Measurements from ENCODE around the gene MICAL2.

The MICAL2 gene

DNA sequence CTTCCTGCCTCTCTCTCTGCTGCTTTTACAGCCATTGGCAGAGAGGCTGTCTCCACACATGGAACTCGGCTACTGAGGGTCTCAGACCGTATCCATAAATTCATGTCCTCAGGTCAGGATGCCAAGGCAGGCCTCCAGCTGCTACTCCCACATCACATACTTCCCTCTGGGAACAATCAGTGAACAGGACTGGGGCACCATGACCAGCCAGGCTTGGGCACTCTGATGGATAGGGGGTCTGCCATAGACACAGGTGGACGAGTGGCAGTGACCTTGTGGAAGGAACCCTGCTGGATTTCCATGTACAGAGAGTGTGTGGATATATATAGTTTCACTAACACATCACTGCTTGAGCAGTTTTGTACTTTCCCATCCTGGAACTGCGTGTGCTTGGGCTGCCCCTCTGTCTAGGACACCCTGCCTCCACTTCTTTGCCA, 169.3 kb downstream of the MICAL2 start:
- Histone ChIP-seq H3K27me3 (ENCODE audit: control insufficient read depth, insufficient read depth, low read length) (no peaks in the 10 kb centered on the region), H3K4me3 (ENCODE audit: low read length) (no peak overlapping the region), H3K9me3 (ENCODE audit: control insufficient read depth, low read length) (no peaks in the 10 kb centered on the region), H3K36me3 (ENCODE audit: control insufficient read depth, insufficient read depth, low read length) (no peaks in the 10 kb centered on the region), H3K4me1 (ENCODE audit: control insufficient read depth, insufficient read depth, low read length) (peaks cover 24% of the 10 kb centered on the region), H3K9ac (ENCODE audit: low read length) (no peak overlapping the region)

DNA sequence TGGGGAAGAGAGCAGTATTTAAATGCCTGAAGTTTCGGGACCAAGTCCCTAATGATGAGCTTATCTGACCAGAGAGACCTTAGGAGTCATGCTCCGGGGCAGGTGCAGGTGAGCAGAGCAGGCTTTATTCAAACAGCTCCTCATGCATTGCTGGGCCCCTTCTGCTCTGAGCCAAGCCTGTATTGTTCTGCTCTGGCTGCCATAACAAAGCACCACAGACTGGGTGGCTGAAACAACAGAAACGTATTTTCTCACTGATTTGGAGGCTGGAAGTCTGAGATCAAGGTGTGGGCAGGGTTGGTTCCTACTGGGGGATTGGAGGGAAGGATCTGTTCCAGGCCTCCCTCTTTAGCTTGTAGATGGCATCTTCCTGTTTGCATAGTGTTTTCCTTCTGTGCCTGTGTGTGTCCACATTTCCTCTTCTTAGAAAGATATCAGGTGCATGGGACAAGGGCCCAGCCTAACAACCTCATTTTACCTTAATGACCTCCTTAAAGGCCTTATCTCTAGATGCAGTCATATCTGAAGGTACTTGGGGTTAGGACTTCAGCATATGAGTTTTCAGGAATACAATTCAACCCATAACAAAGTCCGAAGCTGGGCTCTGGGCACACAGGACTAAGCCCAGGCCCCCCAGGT, 169.9 kb downstream of the MICAL2 start:
- Histone ChIP-seq H3K4me1 (ENCODE audit: control insufficient read depth, insufficient read depth, low read length) (peaks cover 24% of the 10 kb centered on the region), H3K27me3 (ENCODE audit: control insufficient read depth, insufficient read depth, low read length) (no peaks in the 10 kb centered on the region), H3K36me3 (ENCODE audit: control insufficient read depth, insufficient read depth, low read length) (no peaks in the 10 kb centered on the region), H3K4me3 (ENCODE audit: low read length) (no peak overlapping the region), H3K9me3 (ENCODE audit: control insufficient read depth, low read length) (no peaks in the 10 kb centered on the region), H3K9ac (ENCODE audit: low read length) (no peak overlapping the region)

DNA sequence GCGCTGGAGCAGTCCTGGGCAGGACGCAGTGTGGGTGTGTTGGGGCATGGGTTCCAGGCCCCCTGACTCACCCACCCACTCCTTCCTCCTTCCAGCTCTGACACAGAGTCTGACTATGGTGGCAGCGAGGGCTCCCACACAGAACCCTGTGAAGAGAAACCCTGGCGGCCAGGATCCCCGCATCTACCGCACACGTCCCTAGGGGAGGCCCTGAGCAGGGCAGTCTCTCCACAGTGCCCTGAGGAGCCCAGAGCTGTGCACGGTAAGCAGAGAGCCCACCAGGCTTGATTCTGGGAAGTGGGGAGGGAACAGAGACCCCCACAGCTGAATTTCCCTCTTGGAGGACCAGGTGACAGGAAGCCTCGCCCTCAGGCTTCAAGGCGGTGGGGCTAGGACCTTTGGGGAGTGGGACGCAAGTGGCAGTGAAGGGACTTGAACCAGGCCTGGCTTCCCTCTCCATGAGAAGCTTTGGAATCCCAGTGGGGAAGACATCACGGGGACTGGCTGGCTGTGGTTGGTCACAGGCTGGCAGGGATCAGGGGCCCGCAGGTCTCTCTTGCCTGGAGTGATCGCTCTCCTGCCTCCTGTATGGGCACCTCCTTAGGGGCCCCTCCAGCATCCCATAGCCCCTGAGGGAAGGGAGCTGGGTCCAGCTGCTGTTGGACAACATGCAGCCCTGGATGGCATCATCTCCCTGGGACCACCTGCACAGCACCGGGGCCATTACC, 170.6 kb downstream of the MICAL2 start:
- H3K9ac ChIP-seq (ENCODE audit: low read length), result no peak overlapping the region
- H3K36me3 ChIP-seq (ENCODE audit: control insufficient read depth, insufficient read depth, low read length), result no peaks in the 10 kb centered on the region
- H3K9me3 ChIP-seq (ENCODE audit: control insufficient read depth, low read length), result no peaks in the 10 kb centered on the region
- no peaks in the 10 kb centered on the region for H3K27me3 ChIP-seq (ENCODE audit: control insufficient read depth, insufficient read depth, low read length)
- H3K4me1 ChIP-seq (ENCODE audit: control insufficient read depth, insufficient read depth, low read length), result peaks cover 29% of the 10 kb centered on the region
- no peak overlapping the region for H3K4me3 ChIP-seq (ENCODE audit: low read length)

DNA sequence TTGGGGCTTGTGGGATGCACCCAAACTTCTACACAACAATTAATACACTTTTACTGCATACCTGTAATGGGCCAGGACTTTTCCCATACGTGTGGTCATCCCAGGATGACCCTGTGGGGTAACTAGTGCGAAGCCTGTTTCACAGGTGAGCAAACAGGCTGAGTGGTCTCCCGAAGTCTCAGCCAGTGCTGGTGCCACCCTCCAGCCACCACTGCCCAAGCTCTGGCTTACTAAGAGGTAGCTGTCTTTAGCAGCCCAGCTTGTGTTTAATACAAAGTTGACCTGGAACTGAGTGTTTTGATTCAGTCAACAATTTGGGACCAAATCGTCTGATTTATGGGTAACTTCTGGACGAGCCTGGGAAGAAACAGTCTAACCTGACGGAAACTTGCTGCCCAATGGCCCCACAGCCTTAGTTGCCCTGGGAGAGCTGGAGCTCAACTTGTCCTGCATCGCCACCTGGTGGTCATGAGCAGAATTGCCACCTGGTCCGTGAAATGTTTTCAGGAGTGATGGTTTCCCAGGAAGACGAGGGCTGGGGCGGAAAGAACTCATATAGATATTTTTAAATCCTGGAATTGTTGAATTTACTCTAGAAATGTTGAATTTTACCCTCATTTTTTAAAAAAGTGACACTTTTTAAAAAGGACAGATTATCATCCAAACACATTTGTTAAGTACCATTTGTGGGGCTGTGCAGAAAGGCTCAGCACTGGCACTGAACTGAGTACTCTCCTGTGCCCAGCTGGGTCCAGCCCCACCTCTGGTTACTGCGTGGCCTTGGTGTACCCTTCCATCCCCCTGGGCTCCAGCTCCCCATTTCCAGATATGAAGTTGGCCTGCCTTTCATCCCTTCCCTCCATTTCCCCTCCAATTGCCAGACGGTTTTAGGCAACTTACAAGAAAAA, 171.4 kb downstream of the MICAL2 start:
- Histone ChIP-seq H3K9ac (ENCODE audit: low read length) (no peak overlapping the region), H3K4me1 (ENCODE audit: control insufficient read depth, insufficient read depth, low read length) (peaks cover 31% of the 10 kb centered on the region), H3K4me3 (ENCODE audit: low read length) (no peak overlapping the region), H3K36me3 (ENCODE audit: control insufficient read depth, insufficient read depth, low read length) (no peaks in the 10 kb centered on the region), H3K27me3 (ENCODE audit: control insufficient read depth, insufficient read depth, low read length) (no peaks in the 10 kb centered on the region), H3K9me3 (ENCODE audit: control insufficient read depth, low read length) (no peaks in the 10 kb centered on the region)

DNA sequence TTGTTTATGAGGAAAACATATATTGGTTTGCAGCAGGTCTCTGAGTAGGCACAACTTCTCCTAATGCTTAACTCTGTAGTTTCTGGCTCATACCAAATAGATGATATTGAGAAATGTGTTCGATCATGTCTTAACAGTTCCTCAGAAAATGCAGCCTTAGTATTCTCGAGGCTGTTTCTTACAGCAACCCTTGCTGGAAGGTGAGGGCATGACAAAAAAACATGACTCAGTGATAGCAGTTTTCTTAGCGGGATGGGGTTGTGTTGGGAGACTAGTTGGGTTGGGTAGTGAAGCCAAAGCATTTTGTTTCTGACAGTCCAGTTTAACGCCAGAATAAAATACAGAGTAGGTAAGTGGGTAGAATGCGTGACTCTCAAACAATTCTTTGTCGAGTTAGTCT, 172.3 kb downstream of the MICAL2 start:
- Histone ChIP-seq H3K27me3 (ENCODE audit: control insufficient read depth, insufficient read depth, low read length) (no peaks in the 10 kb centered on the region), H3K4me1 (ENCODE audit: control insufficient read depth, insufficient read depth, low read length) (peaks cover 40% of the 10 kb centered on the region), H3K36me3 (ENCODE audit: control insufficient read depth, insufficient read depth, low read length) (peaks cover 4% of the 10 kb centered on the region), H3K4me3 (ENCODE audit: low read length) (no peak overlapping the region), H3K9ac (ENCODE audit: low read length) (no peak overlapping the region), H3K9me3 (ENCODE audit: control insufficient read depth, low read length) (no peaks in the 10 kb centered on the region)

DNA sequence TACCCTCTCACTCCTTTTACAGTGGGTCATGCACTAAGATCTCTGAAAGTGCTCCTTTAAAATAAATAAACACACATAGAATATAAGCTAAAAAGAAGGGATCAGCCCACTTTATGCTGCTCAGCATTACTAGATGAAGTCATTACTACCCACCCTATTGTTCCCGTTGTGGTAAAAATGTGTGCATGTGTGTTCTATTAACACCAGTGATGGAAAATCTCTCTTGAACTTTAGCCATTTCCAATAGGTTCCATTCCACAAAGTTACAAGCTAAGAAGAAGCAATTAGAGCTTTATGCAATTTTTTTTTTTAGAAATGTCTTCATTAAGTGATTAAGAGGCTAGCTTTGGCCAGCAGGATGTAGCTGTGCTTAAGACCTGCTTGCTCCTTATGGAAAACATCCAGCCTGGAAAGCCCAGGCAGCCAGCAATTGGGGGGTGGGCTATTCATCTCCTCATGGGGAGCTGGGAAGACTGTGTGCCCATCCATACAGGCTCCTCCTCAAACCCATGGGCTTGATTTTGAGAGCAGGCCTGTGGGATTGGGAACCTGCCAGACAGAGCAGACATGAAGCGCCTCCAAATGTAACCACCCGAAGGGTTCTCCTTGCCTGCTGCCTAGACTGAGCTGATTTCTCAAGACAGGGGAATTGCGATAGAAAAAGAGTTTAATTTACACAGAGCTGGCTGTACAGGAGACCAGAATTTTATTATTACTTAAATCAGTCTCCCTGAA, 174.1 kb downstream of the MICAL2 start:
- Histone ChIP-seq H3K9me3 (ENCODE audit: control insufficient read depth, low read length) (no peaks in the 10 kb centered on the region), H3K4me3 (ENCODE audit: low read length) (no peak overlapping the region), H3K36me3 (ENCODE audit: control insufficient read depth, insufficient read depth, low read length) (peaks cover 4% of the 10 kb centered on the region), H3K27me3 (ENCODE audit: control insufficient read depth, insufficient read depth, low read length) (no peaks in the 10 kb centered on the region), H3K9ac (ENCODE audit: low read length) (no peak overlapping the region), H3K4me1 (ENCODE audit: control insufficient read depth, insufficient read depth, low read length) (peaks cover 37% of the 10 kb centered on the region)

DNA sequence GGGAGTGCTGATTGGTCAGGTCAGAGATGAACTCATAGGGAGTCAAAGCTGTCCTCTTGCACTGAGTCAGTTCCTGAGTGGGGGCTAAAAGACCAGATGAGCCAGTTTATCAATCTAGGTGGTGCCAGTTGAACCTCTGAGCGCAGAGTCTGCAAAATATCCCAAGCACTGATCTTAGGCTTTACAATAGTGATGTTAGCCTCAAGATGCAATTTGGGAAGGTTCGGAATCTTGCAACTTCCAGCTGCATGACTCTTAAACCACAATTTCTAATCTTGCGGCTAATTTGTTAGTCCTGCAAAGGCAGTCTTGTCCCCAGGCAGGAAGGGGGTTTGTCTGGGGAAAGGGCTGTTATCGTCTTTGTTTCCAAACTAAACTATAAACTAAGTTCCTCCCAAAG, 174.7 kb downstream of the MICAL2 start:
- Histone ChIP-seq H3K9me3 (ENCODE audit: control insufficient read depth, low read length) (no peaks in the 10 kb centered on the region), H3K4me3 (ENCODE audit: low read length) (no peak overlapping the region), H3K27me3 (ENCODE audit: control insufficient read depth, insufficient read depth, low read length) (no peaks in the 10 kb centered on the region), H3K36me3 (ENCODE audit: control insufficient read depth, insufficient read depth, low read length) (peaks cover 4% of the 10 kb centered on the region), H3K4me1 (ENCODE audit: control insufficient read depth, insufficient read depth, low read length) (peaks cover 35% of the 10 kb centered on the region), H3K9ac (ENCODE audit: low read length) (no peak overlapping the region)

DNA sequence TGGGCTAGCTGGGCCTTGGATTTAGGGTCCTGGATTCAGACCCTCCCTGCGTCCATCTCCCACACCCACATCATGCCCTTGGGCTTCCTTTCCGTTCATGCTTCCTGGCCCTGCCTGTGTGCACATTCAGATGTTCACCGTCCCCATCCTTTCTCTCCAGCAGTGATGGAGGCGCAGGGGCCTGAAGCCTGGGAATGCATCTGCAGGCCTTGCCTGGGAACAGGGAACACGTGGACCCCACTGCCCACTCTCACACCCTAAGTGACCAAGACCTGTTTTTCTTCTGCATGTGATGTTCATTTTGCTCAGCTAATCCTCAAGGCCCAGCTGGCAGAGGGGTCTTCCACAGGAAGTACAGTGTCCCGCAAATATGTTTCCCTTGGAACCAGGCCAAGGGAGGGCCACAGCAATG, 175.4 kb downstream of the MICAL2 start:
- Histone ChIP-seq H3K4me1 (ENCODE audit: control insufficient read depth, insufficient read depth, low read length) (peaks cover 28% of the 10 kb centered on the region), H3K36me3 (ENCODE audit: control insufficient read depth, insufficient read depth, low read length) (peaks cover 4% of the 10 kb centered on the region), H3K4me3 (ENCODE audit: low read length) (no peak overlapping the region), H3K9me3 (ENCODE audit: control insufficient read depth, low read length) (no peaks in the 10 kb centered on the region), H3K27me3 (ENCODE audit: control insufficient read depth, insufficient read depth, low read length) (no peaks in the 10 kb centered on the region), H3K9ac (ENCODE audit: low read length) (no peak overlapping the region)

DNA sequence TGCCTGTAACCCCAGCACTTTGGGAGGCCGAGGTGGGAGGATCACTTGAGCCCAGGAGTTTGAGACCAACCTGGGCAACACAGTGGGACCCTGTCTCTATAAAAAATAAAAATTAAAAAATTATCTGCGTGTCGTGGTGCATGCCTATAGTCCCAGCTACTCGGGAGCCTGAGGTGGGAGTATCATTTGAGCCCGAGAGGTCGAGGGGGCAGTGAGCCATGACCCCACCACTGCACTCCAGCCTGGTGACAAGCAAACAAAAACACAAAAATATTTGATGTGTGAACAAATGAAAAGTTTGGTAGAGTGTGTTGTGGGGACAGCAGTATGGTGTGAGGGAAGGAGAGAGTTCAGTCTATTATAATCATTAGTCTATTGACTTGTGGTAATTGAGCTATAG, 176.2 kb downstream of the MICAL2 start:
- H3K27me3 ChIP-seq (ENCODE audit: control insufficient read depth, insufficient read depth, low read length), result no peaks in the 10 kb centered on the region
- no peak overlapping the region for H3K4me3 ChIP-seq (ENCODE audit: low read length)
- no peak overlapping the region for H3K9ac ChIP-seq (ENCODE audit: low read length)
- H3K4me1 ChIP-seq (ENCODE audit: control insufficient read depth, insufficient read depth, low read length), result peaks cover 25% of the 10 kb centered on the region
- H3K9me3 ChIP-seq (ENCODE audit: control insufficient read depth, low read length), result no peaks in the 10 kb centered on the region
- peaks cover 4% of the 10 kb centered on the region for H3K36me3 ChIP-seq (ENCODE audit: control insufficient read depth, insufficient read depth, low read length)

DNA sequence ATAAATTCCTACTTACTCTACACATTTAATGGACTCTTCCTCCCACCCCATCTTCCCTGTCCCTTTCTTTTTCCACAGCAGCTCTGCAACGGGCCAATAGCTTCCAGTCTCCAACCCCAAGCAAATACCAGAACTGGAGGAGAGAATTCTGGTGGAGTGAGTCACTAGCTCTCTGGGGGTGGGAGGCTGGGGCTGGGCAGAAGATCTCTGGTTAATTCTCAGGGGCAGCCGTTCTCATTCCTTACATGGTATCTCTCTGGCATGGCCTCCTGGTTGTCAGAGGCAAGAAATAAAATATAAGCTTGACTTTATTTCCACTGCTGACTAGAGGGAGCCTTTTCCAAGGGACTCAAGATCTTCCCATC, 176.6 kb downstream of the MICAL2 start:
- H3K4me1 ChIP-seq (ENCODE audit: control insufficient read depth, insufficient read depth, low read length), result peaks cover 22% of the 10 kb centered on the region
- H3K27me3 ChIP-seq (ENCODE audit: control insufficient read depth, insufficient read depth, low read length), result no peaks in the 10 kb centered on the region
- H3K36me3 ChIP-seq (ENCODE audit: control insufficient read depth, insufficient read depth, low read length), result peaks cover 4% of the 10 kb centered on the region
- no peaks in the 10 kb centered on the region for H3K9me3 ChIP-seq (ENCODE audit: control insufficient read depth, low read length)
- no peak overlapping the region for H3K4me3 ChIP-seq (ENCODE audit: low read length)
- H3K9ac ChIP-seq (ENCODE audit: low read length), result no peak overlapping the region

DNA sequence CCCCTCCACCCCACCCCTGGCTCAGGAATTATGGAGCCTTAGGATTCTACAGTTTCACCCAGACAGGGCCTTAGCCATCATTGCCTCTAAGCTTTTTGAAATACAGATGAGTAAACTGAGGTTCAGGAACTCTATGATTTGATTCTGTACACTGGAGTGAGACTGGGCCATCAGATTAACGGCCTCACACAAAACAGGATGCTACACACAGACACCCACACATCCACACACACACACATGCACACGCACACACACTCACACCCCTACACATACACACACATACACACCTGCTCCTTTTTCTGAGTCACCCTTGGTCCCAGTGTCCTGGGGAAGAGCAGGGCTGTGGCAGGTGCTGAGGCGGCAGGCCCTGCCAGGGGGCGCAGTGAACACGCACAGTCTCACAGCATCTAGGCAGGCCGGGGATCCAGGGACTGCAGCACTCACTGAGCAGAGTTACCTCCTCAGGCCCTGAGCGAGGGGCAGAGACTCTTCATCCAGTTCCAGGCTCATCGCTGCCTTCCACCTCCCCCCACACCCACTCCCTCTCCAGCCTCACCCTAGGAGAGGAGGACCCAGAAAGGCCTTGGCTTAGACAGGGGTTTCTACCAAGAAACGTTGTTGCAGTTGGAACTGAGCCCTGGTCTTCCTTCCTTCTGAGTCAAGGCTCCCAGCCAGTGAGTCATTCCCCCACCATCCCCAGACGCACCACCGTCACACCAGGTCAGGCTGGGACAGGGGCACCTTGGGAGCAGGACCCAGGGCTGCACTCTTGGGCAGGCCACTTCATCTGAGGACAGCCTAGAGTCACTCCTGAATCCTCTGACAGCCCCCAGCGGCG, 177.2 kb downstream of the MICAL2 start:
- Histone ChIP-seq H3K27me3 (ENCODE audit: control insufficient read depth, insufficient read depth, low read length) (no peaks in the 10 kb centered on the region), H3K9ac (ENCODE audit: low read length) (no peak overlapping the region), H3K4me1 (ENCODE audit: control insufficient read depth, insufficient read depth, low read length) (peaks cover 22% of the 10 kb centered on the region), H3K4me3 (ENCODE audit: low read length) (no peak overlapping the region), H3K9me3 (ENCODE audit: control insufficient read depth, low read length) (no peaks in the 10 kb centered on the region), H3K36me3 (ENCODE audit: control insufficient read depth, insufficient read depth, low read length) (peaks cover 4% of the 10 kb centered on the region)
